HG02840 (cell line): ENCODE data around the gene BMF.
"Not testable (repeated sequence)": the region's sequence is repeated elsewhere in the genome, so short reads cannot be mapped to it uniquely, and the experiment has no call there.

ENCODE experiments used
- ATAC-seq: cut with Tn5 transposase; IDR thresholded peaks from one replicate; pipeline ENCODE4 v1.9.1; 2021; ENCODE audit warnings: mild to moderate bottlenecking, moderate library complexity, moderate number of reproducible peaks; ENCODE audit not compliant: unreplicated experiment, low FRiP score

The BMF gene

DNA sequence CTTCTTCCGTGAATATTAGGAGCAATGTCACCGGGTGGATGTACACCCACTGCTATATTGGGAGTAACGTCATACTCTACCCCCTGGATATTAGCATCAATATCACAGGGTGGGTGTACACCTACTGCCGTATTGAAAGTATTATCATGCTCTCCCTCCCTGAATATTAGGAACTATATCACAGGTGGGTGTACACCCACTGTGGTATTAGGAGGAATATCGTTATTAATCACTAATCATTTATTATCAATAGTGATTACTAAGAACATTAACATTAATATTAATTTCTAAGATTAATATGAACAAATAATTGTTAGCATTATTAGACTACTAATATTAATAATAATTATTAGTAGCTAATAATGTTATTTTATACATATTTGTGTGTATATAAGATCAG is 21.4 kb upstream of the BMF start:
- no peak for ATAC-seq

- no peak for ATAC-seq
Measured at GRCh38 chr15:40128766-40129660, 20.3 kb upstream of the BMF start.

- no peak for ATAC-seq
Measured at GRCh38 chr15:40125950-40126349, 17.3 kb upstream of the BMF start.

DNA sequence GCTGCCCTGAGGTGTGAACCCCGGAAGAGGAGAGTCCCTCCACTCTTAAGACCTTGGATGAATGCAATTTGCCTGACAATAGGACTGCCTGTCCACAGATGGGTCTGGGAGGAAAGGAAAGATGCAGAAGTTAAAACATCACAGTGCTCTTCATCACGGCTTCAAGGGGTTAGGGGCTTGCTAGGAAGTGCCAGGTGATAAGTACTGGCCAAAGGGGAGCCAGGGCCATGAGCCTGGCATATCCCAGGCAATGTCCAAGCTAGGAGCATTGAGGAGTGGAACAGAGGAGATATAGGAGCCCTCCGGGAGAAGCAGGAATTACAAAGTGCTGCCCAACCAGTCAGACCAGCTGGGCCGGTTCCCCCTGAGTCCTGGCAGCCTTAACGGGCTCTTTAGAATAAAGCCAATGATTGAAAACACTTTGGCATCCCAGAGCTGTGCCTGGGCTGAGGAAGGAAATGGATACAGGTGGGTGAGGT is 16.2 kb upstream of the BMF start:
- not testable (repeated sequence) for ATAC-seq

- ATAC-seq = not testable (repeated sequence)
Measured at GRCh38 chr15:40124333-40124732, 15.7 kb upstream of the BMF start.

DNA sequence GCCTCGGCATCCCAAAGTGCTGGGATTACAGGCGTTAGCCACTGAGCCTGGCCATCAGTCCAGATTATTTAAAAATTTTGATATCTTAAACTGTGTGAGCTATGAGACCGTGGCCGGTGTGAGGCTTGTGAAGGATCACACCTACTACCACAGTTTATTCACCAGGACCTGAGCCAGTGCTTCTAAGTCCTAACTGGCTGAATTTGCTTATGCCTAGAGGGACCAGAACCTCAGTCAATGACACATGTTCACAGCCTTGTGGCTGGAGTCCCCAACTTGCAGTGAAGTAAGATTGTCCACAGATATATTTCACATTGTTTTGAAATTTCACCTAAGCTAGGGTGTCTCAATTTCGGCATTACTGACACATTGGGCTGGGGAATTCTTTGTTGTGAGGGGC is 15.2 kb upstream of the BMF start:
- not testable (repeated sequence) for ATAC-seq

- not testable (repeated sequence) for ATAC-seq
Measured at GRCh38 chr15:40122989-40123388, 14.3 kb upstream of the BMF start.

GRCh38 chr15:40121911-40122638 is 13.4 kb upstream of the BMF start:
- ATAC-seq = no peak

DNA sequence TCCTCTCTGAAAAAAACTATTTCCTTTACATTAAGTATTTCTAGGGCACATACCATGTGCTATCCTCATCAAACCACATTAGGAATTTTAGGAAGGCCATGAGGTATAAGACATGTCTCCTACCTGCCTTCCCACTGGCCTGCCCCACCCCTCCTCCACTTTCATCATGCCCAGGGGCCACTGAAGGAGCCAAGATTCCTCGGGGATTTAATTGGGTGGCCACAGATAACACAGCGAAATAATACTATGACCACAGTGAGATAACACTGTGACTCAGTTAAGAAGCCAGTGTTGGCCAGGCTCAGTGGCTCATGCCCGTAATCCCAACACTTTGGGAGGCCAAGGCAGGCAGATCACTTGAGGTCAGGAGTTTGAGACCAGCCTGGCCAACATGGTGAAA is 9.8 kb upstream of the BMF start:
- ATAC-seq = no peak

DNA sequence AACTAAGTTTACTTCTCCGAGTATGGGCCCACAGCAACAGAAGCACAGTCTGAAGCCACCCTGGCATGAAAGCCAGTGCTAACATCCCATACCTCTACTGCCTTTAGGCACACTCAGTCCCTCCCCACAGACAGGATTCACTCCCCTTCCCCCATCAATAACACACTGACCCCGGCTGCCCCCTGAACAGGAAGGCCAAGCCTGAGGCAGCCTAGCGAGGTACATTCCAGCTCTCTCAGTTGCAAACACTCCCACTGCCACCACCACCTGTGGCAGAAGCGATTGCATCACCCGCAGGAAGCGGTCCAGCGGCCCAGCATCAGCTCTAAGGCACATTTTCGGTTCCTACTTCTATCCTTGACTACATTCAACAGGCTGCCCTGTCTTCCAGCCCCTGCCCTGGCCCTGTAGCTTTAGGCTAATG is 7.0 kb upstream of the BMF start:
- peak; percentile 83 for ATAC-seq

DNA sequence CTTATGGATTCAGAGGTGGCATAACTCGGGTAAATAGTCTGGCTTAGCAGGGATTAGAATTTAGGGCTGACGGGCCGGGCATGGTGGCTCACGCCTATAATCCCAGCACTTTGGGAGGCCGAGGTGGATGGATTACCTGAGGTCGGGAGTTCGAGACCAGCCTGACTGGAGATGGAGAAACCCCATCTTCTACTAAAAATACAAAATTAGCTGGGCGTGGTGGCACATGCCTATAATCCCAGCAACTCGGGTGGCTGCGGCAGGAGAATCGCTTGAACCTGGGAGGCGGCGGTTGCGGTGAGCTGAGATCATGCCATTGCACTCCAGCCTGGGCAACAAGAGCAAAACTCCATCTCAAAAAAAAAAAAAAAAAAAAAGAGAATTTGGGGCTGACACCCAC is 6.4 kb upstream of the BMF start:
- ATAC-seq = not testable (repeated sequence)

DNA sequence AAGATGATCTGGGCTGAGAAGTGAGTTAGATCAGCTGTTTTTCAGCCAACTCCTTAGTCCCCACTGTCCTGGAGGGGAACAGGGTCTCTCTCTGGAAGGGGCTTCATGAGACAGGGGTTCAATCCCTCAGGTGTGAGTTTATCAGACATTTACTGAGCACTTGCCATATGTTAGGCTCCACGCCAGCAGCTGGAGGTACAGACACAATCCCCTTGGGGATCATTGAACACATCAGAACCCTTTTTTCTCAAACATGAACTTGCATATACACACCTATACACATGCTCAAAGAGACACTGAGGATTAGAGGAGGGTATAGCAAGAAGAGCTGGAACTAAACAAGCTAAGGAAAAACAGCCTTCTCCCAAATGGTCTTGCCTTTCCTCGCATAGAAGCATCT is 5.5 kb upstream of the BMF start:
- no peak for ATAC-seq

DNA sequence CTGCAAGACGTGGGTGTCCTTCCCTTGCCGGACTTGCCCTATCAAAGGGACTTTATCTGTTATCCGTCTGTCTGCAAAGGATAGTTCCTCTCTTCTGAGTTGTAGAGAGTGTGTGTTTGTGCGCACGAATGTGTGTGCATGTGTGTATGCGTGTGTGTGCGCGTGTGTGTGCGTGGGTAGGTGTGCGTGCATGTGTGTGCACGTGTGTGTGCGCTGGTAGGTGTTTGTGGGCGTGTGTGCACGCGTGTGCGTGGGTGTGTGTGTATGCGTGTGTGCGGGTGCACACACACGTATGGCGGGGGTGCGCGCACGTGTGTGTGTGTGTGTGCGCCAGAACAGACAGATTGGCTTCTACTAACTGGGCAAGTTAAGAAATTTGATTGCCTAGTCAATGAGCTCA is 4.1 kb upstream of the BMF start:
- ATAC-seq = no peak

DNA sequence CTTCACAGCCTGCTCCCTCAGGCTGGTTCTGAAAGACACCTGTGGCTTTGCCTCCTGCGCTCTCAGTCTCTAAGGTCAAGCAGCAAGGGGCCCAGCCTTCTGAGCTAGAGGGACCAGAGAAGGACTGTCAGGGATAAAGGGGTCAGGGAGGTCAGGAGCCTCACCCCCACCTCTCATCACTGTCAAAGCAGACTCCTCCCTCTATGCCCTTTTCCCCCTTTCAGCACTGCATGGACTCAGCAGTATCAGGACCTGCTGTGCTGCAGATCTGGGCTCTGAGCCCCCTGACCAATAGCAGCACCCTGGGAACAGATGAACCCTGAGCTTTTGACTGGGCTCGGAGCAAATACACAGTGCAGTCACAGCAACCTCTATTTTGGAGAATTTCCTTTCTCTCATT is 3.2 kb upstream of the BMF start:
- ATAC-seq = no peak

GRCh38 chr15:40110866-40111550 is 2.3 kb upstream of the BMF start:
- no peak for ATAC-seq

- ATAC-seq = peak; percentile 7
Measured at GRCh38 chr15:40108061-40108854, 421 bp downstream of the BMF start.

GRCh38 chr15:40106203-40107161 is 2.2 kb downstream of the BMF start:
- ATAC-seq = no peak

DNA sequence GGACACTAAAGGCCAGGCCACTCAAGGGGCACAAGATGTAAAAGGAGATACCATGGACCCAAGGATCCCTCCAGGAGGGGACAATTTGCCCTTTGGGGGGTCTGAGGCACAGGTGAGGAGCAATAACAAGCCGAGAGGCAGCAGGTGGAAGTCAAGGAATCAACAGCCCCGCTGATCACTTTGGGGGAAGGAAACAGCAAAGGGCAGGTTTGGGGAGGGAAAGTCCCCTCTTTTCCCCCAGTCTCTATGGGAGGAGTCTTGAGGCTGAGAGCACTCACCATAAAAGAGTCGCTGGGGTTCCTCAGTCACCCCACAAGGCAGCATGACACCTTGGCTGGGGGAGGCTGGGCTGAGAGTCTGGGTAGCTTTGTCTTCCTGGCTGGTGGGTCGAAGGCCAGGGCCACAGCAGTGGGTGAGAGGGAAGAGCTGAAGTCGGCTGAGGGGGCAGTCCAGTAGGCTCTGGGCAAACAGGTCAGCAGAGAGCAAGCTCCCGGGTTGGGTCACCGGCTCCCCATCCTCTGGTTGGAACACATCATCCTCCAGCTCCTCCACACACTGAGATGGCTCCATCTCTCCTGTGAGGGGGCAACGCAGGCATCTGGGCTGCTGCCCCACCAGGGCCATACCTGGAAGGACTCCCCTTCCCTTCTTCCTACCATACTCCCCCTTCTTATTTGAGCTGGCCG is 3.0 kb downstream of the BMF start:
- peak; percentile 15 for ATAC-seq
